ENCODE measurements around the gene ZBTB14.

The ZBTB14 gene

DNA sequence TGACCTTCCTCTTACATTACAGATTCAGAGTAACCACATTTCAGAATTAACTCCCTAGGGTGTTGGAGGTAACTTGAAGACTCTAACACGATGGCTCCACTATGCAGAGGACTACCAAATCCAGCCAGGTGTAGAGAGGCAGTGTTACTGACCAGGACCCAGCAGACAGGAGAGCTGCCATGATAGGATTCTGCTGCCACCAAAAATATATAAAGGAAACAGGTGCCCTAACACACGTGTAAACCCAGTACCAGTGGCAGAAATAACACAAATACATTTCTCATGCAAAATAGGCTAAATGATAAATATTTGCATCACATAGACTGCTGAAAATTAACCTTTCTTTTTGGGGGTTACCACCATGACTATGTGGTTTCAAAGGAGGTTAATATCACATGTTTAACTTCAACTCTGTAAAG lies 7.0 kb downstream of the ZBTB14 start:
- DNase-seq (ENCODE audit: low spot score) = no peak

DNA sequence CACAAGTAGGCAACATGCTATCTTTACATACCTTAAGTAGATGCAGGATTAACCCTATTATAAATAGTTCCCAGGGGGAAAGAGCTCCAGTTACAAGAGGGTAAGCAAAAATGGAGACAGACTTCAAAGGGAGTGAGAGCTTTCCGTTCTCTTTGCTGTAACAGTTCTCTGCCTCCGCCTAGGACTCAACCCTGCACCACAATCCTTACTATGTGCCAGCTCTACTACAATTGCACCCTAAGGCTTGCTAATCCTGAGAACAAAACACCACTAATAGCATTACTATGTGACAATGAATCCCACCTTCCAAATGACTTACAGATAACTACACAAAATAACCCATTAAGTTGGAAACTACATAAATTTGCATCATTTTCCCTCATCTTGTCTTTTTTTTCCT lies 7.7 kb downstream of the ZBTB14 start:
- DNase-seq (ENCODE audit: low spot score) = no peak

DNA sequence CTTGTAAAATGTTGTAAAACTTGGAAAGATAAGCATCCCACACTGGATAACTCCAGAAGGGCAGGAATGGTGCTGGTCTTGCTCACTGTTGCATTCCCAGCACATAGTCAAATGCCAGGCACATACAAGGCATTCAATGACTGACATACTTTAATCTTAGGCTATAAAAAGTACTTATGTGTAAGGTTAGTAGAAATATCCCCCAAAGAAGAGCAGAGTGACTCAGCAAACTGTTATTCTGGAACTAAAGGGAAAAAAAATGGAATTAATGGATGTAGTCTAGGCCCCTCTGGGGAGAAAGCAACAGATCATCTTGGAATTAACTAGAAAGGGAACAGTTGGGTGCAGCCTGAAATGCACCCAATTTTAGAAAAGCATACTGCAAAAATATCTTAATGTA lies 9.0 kb downstream of the ZBTB14 start:
- DNase-seq (ENCODE audit: low spot score) = no peak

DNA sequence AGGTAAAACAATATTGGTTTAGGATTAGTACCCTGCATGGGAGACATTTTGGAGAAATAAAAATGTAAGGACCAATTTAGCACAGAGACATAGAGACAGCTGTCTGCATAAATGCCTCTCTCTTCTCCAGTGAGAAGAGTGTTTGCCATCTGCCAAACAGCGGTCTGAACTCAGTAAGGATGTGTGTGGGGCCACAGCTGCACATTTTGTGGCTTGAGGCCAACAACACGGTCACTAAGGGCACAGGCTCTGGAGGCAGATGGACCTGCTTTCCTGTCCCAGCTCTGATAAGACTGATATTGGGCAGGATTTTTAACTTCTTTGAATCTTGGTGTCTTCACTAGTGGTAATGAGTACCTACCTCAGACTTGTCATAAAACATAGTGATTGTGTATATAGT lies 10.2 kb downstream of the ZBTB14 start:
- DNase-seq (ENCODE audit: low spot score) = no peak

DNA sequence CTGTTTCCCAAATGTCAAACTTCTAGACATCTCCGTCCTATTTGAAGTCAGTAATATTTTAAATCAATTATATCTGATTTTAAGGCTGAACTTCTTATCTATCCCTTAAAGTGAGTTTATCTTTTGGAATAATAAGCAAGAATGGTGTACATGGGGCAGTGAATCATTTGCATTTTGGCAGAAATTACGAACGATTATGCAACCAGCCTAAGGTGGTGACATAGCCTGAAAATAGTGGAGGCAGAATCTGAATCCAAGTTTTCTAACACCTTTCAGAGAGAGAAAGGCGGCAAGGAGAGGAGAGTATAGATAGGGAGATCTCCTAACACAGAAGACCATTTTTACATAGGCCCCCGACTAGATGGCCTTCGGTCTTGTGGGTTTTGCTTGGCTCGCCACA lies 10.7 kb downstream of the ZBTB14 start:
- no peak for DNase-seq (ENCODE audit: low spot score)

DNA sequence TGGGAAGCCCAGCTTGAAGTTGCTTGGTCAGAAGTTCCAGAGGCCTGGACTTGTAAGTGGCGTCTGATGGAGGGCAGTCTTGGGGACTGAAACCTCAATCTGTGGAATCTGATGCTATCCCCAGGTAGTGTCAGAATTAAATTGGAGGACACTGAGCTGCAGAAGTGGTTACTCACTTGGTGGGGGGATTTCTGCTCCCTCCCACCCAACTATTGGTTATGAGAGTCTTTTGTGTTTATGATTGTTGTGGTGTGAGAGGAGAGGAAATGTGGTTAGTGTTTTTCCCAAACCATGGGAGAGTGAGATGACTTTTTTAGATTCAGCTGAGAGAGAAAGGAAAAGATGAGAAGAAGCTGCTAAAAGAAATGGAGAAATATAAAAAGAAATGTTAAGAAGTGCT lies 12.8 kb downstream of the ZBTB14 start:
- DNase-seq (ENCODE audit: low spot score) = no peak

DNA sequence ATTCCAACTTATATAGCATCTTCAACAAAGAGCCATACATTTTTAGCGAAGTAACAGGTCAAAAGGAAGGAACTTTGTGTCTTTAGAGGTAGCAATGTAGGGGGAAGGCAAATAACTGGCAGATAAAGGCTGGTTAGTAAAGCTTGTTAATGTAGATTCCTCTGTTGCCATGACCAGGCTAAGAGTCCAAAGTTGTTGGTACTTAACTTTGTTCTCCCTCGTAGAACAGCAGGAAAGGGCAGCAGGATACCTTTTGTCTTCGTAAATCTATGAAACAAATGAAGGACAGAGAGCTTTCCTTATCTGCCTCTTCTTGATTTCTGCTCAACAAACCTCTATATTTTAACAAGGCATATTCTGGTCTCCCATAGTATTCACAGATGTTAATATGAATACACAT lies 18.6 kb downstream of the ZBTB14 start:
- DNase-seq (ENCODE audit: low spot score) = no peak

DNA sequence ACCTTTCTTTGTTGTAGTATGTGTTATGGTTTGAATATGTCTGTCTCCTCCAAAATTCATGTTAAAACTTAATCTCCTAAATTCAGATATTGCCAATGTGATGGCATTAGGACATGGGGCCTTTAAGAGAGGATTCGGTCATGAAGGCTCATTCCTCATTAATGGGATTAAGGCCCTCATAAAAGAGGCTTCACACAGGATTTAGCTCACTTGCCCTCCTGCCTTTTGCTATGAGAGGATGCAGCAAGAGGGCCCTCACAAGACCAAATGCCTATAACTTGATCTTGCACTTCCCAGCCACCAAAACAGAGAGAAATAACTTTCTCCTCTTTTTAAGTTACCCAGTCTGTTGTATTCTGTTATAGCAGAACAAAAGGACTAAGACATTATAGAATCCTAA lies 19.7 kb downstream of the ZBTB14 start:
- no peak for DNase-seq (ENCODE audit: low spot score)

DNA sequence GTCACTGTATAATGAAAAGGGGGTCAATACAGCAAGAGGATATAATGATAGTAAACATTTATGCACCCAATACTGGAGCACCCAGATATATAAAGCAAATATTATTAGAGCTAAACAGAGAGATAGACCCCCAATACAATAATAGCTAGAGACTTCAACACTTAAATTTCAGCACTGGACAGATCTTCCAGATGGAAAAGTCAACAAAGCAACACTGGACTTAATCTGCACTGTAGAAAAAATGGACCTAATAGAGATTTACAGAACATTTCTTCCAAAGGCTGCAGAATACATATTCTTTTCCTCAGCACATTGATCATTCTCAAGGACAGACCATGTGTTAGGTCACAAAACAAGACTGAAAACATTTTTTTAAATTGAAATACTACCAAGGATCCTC lies 26.7 kb downstream of the ZBTB14 start:
- no peak for DNase-seq (ENCODE audit: low spot score)

DNA sequence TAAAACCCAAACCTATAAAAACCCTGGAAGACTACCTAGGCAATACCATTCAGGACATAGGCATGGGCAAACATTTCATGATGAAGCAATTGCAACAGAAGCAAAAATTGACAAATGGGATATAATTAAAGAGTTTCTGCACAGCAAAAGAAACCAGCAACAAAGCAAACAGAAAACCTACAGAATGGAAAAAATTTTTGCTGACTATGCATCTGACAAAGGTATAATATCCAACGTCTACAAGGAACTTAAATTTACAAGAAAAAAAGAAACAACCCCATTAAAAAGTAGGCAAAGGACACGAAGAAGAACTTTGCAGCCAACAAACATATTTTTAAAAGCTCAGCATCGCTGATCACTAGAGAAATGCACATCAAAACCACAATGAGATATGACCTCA lies 28.8 kb downstream of the ZBTB14 start:
- no peak for DNase-seq (ENCODE audit: low spot score)

DNA sequence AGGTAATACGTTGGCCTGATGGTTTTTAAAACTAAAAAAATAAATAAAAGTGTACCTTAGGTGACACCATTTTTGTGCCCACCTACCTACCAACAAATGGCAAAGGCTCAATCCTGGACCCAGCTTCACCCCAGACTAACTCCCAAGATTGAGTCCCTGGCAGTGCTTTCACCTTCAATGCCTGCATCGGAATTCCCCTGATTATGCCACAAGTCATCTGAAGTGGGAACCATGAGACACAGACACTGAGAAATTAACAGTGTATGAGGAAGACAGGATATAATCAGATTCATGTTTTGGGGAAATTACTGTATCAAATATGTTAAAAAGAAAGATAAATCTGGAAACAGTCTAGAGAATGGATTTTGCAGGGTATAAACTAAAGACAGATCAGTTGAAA lies 41.6 kb downstream of the ZBTB14 start:
- DNase-seq (ENCODE audit: low spot score) = no peak

DNA sequence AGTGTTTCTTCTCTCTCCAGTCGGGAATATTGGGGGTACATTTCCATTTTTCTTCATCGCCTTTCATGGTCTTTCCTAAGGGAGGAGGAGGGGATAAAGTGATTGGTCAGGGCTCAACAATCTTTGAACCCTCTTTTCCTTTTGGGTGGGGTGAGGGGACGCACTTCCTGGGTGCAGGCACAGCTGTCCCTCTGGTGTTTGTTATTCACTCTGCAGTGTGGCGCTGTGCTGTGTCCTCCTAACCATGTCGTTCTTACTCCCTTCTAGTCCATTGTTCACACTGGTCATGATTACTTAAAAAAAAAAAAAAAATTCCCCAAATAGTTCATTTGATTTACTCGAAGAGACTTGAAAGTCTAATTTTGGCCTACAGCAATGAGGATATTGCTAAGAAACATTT lies 44.4 kb downstream of the ZBTB14 start:
- no peak for DNase-seq (ENCODE audit: low spot score)

DNA sequence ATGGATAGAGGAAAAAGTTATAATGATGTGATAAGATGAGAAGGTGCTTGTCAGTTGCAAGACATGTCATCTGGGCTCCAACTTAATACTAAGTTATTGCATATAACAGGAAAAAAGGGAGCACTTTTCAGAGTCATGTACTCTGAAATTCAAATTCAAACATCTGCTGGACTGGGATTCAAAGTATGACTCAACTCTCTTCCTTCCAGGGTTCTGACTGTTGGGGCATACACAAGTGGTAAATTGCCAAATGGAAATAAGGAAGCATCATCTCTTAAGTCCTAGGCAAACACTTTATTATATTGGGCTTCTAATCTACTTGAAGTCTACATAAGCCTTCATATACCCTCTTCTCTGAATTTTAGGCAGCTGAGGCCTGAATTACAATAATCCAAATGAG lies 44.9 kb downstream of the ZBTB14 start:
- DNase-seq (ENCODE audit: low spot score) = no peak

DNA sequence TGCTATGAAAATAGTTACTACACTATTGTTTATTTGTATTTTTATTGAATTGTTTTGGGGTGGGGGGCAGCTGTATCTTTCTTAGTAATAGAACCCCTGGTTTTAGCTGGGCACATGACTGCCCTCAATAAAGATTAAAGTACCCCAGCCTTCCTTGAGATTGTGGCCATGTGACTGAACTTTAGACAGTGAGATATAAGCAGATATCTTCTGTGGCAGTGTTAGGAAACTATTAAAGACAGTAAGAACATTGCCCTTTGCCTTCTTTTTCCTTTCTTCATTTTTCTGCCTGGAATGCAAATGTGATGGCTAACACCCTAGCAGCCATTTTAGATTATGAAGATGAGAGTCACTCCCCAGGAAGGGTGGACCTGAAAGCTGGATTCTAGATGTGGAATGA lies 50.6 kb downstream of the ZBTB14 start:
- no peak for DNase-seq (ENCODE audit: low spot score)

DNA sequence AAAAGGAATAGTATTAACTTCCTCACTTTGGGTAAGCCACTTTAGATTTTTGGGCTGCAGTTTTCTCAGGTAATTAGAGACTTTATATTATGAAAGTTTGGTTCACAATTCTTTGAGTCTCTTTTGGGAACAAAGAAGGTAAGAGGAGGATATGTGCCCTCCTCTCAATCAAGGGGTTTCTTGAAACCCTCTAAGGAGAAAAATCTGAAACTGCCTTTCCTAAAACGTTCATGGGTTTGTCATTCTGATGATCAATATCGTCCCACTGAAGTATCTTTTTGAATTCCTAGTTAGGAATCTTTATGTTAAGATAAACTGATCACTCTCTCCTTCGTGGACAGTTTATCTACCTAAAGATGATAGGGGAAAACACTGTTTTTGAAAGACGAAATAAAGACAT lies 56.1 kb downstream of the ZBTB14 start:
- DNase-seq (ENCODE audit: low spot score) = no peak
